ENCODE results near the gene ALK.

Gene ALK

GRCh38 chr2:29902356-29902755 lies 19.0 kb downstream of the ALK start:
- no peak for DNase-seq (ENCODE audit: low read depth in 2 of 2)

GRCh38 chr2:29900971-29901633 lies 20.3 kb downstream of the ALK start:
- DNase-seq (ENCODE audit: low read depth in 2 of 2), result no peak

GRCh38 chr2:29898999-29899398 lies 22.4 kb downstream of the ALK start:
- DNase-seq (ENCODE audit: low read depth in 2 of 2), result no peak

DNA sequence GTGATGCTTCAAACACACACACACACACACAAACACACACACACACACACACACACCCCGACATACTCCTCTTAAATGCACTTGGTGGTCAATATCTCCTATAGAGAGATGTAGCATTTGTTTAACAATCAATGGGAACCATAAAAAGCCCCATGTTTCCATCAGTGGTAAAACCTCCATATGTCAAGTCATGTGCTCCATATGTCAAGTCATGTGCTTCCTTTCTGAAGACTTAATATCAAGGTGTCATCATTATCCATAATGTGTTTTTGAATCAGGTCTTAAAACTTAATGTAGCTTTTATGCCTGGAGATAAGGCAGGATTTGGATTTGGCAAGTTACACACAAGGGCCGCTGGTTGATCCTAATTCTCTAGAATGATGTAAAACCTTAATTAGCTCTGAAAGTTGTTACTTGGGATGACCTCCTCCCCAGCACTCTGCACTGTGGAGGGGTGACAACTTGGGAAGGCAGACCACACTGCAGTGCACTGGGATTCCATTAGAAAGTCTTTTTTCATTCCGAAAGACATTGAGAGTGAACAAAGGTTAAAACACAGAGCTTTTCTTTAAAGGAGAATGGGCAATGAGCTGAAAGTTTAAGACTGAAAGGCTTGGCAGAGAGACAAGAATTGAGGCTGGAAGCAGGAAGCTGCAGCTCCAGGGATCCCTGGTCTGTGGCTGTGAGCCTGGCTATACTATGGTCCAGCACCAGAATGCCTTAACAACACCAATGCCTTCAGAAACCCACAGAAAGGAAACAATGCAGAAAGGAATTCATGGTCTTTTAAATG lies 26.4 kb downstream of the ALK start:
- DNase-seq (ENCODE audit: low read depth in 2 of 2), result no peak

GRCh38 chr2:29892585-29893259 lies 28.7 kb downstream of the ALK start:
- DNase-seq (ENCODE audit: low read depth in 2 of 2), result no peak

- DNase-seq (ENCODE audit: low read depth in 2 of 2), result no peak
Measured at GRCh38 chr2:29881089-29881730, 40.2 kb downstream of the ALK start.

DNA sequence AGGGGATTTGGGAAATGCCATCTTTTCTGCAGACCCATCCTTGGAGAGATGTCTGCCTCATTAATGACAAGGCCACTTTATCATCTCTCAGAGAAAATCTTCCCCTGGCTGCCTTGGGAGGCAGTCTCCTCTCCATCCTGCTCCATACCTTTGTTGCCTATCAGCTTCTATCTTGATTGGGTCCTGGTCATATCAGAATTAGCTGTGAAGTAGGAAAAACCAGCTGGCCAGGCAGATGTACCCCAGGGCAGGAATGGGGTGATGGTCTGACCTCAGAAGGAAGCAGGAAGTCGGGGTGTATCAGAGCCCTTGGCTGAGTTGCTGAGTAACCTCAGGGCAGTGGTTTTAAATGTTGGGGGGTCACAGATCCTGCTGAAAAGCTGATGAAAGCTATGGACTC lies 41.3 kb downstream of the ALK start:
- no peak for DNase-seq (ENCODE audit: low read depth in 2 of 2)

GRCh38 chr2:29879456-29879855 lies 41.9 kb downstream of the ALK start:
- no peak for DNase-seq (ENCODE audit: low read depth in 2 of 2)

DNA sequence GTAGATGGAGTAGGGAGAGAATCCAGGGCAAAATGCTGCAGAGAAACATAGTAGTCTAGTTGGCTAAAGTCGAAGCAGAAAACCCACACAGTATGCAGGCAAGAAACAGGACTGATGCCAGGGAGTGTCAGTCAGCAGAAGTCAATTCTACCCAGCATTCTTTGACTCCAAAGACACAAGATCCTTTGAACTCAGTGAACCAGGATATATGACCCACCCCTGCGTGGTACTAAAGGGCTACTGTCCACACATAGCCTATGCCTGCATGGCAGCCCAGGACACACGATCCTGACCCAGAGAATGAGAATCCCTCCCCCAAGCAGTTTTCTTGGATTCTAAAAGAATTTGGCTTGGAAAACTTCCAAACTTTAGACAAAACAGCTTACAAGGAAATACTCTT lies 42.5 kb downstream of the ALK start:
- no peak for DNase-seq (ENCODE audit: low read depth in 2 of 2)

GRCh38 chr2:29876374-29876773 lies 45.0 kb downstream of the ALK start:
- no peak for DNase-seq (ENCODE audit: low read depth in 2 of 2)

GRCh38 chr2:29874745-29875144 lies 46.6 kb downstream of the ALK start:
- no peak for DNase-seq (ENCODE audit: low read depth in 2 of 2)

GRCh38 chr2:29872870-29873269 lies 48.5 kb downstream of the ALK start:
- no peak for DNase-seq (ENCODE audit: low read depth in 2 of 2)

DNA sequence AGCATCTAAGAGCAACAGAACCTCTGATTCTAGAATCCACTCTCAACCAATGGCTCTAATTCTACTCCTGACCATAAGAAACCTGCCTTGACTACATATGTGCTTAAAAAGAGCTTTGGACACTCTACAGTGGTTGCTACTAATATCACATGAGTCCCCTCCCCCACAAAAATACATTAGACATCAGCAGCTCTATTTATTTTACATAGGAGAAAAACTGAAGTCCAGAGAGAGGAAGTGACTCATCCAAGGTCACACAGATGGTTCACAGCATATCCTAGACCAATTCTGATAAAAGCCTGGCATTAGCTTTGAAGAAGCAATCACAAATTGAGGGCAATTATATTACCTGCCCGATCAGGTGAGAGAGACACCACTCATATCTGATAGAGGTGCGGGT lies 49.8 kb downstream of the ALK start:
- DNase-seq (ENCODE audit: low read depth in 2 of 2), result no peak

DNA sequence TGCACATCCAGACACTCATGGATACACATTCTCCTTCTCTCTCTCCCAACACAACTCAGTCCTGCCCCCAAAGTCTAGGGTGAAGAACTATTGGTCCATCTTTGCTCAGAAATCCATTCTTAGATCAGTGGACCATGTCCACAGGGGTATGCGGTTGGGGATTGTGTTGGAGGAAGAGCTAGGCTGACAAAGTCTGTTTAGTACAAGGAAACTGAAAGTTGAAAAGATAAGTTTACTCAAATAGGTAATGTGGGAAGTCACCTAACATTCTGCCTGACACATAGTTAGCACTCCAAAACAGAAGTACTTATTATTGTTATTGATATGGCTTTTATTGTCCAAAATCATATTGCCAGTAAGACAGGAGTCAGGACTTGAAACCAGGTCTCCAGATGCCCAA lies 55.9 kb downstream of the ALK start:
- no peak for DNase-seq (ENCODE audit: low read depth in 2 of 2)

GRCh38 chr2:29864988-29865387 lies 56.4 kb downstream of the ALK start:
- DNase-seq (ENCODE audit: low read depth in 2 of 2), result no peak

DNA sequence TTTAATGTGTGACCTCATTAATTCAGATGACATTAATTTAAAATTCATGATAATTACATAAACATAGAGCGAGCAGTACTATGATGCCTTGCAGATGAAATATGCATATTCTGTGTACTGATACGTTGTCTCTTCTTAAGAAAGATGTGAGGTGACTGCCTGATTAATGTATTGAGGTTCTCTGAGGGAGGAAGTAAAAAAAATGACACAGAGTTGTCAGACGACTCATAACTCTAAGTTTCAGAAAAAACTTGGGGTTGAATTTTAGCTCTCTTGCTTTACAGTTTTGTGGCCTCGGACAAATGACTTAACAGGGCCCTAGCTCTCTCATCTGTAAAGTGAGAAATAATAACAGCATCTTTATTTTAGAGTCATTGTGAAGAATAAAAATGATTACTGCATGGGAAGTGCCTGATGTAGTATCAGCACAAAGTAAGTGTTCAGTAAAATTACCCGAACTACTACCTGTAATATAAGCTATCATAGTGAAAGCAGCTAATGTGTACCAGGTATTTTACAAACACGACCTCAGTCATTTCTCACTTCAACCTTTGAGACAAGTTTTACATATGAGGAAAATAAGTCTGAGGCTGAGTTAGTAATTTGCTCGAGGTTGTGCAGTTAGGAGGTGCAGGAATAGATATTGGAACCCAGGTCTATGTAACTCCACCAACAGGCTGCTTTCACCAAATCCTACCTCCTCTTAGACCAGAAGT lies 65.3 kb downstream of the ALK start:
- DNase-seq (ENCODE audit: low read depth in 2 of 2), result no peak

- no peak for DNase-seq (ENCODE audit: low read depth in 2 of 2)
Measured at GRCh38 chr2:29850794-29851193, 70.6 kb downstream of the ALK start.

GRCh38 chr2:29848566-29849310 lies 72.6 kb downstream of the ALK start:
- no peak for DNase-seq (ENCODE audit: low read depth in 2 of 2)

DNA sequence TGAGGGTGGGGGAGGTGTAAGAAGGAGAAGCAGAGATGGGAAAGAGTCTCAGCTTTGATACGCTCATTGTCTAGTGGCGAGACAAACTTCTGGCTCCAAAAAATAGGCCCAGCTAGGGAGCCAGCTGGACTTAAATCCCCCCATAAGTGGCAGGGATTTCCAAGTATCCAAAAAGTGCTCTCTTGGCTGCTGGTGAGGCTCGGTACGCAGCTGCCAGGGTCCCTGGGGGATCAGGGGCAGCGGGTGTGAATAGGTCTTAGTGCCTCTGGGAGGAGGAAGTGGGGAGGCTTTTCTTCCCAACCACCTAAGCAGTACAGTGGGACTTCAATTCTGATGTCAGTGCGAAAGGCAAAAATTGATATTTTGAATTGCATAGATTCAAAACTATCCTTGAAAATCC lies 73.5 kb downstream of the ALK start:
- no peak for DNase-seq (ENCODE audit: low read depth in 2 of 2)

DNA sequence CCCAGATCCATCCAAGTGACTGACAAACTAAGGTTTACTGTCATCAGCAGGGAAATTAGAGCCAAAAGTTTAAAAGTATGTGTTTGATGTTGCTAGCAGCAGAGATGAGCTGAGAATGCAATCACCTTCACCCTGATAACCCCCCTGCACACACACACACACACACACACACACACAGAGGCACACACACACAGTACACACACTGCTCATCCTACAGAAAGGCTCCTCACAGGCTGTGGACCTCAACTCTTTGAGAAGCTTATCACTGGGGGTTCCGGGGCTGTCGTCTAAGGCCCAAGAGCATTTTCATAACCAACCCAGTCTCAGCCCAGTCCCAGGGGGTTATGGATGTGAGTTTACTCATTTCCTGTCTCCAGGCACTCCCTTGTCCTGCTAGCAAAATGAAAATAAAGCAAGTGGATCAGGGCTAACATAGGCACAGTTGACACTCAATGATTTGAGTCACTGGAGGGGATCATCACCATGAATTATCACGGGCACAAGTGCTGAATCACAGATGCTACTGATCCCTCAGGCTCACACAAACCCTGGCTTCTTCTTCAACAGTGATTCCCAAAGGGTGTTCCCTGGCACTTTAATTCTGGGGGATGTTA lies 76.6 kb downstream of the ALK start:
- no peak for DNase-seq (ENCODE audit: low read depth in 2 of 2)
